WTC11 (cell line): Measurements from ENCODE around the gene HOMER3.

Experiments used
- ZNF219 ChIP-seq: sonication (generic); formaldehyde crosslinking; IDR thresholded peaks from 2 replicates; pipeline ENCODE4 v1.8.0; 2023; ENCODE audit warnings: missing genetic modification reagents, mild to moderate bottlenecking, borderline replicate concordance
- TF ChIP-seq, protein P1 (sequence below): fragments of 200-600 bp; IDR thresholded peaks from 2 replicates; pipeline ENCODE4 v1.8.0; 2022; ENCODE audit warnings: antibody characterized with exemption
- TF ChIP-seq, protein P2 (sequence below): fragments of 250-450 bp; sonication (Bioruptor Pico); conservative IDR thresholded peaks from 2 replicates; pipeline ENCODE4 v1.9.0; 2021; ENCODE audit warnings: mild to moderate bottlenecking

DNA sequence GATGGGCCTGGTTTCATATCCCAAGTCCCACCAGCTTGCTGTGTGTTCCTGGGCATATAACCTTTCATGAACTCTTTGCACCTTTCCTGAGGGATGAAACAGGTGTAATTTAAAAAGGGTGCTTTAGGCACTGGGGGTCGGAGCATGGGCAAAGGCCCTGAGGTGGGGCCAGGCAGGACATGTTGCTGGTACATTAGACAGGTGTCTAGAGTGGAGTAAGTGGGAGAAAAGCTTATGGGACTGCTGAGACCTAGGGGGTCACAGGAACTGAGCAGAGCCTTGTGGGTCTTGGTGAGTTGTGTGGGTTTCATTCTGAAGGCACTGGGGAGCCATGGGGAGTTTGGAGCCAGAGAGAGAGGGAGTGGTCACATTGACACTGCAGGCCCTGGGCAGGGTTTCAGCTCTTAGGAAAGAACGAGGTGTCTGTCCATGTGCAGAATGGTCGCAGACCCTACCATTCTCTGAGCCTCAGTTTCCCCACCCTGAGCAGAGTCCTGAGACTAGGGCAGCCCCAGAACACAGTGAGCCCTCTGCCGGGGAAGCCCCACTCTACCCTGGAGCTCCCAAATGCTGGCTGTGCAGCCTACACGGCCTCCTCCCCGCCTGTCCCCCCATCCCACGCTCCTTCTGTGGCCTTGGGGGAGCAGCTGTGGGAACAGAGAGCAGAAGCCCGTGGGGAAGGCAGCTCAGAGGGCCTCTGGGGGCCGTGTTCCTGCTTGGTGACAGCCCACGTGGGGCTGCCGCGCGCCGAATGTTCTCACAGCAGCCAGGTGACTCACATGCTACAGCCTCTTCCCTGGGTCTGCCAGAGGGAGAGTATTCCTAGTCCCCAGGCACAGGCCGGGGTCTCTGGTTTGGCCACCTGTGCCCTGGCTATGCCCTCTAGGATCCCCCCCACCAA lies 7.3 kb upstream of the HOMER3 start:
- TF ChIP-seq ZNF219 (CRISPR knock-in tag): no peak
- TF ChIP-seq, protein P1, sequence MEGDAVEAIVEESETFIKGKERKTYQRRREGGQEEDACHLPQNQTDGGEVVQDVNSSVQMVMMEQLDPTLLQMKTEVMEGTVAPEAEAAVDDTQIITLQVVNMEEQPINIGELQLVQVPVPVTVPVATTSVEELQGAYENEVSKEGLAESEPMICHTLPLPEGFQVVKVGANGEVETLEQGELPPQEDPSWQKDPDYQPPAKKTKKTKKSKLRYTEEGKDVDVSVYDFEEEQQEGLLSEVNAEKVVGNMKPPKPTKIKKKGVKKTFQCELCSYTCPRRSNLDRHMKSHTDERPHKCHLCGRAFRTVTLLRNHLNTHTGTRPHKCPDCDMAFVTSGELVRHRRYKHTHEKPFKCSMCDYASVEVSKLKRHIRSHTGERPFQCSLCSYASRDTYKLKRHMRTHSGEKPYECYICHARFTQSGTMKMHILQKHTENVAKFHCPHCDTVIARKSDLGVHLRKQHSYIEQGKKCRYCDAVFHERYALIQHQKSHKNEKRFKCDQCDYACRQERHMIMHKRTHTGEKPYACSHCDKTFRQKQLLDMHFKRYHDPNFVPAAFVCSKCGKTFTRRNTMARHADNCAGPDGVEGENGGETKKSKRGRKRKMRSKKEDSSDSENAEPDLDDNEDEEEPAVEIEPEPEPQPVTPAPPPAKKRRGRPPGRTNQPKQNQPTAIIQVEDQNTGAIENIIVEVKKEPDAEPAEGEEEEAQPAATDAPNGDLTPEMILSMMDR: no peak
- TF ChIP-seq, protein P2, sequence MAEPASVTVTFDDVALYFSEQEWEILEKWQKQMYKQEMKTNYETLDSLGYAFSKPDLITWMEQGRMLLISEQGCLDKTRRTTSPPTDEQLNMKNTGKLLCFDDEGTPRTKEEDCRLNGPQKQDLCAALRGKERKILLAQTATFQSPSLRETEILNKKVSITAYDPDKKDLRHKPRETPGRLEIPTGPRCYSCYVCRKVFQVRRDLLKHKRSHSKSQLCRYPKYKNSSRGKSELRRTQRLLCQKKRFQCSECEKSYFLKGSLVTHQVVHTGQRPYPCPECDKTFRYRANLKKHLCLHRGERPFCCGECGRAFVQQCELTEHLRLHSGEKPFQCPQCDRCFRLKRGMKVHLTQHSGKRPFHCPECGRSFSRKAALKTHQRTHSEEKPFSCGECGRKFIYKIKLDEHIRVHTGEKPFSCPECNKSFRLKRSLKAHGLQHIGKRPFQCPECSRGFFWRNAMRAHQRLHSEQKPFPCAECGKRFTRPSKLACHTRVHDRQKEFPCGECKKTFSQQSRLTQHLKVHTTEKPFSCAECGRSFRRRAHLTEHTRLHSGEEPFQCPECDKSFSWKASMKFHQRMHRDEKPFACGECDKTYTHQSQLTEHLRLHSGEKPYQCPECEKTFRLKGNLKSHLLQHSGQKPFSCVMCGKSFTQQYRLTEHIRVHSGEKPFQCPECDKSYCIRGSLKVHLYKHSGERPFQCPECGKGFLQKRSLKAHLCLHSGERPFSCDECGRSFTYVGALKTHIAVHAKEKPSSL (CRISPR knock-in tag): no peak
